Vagina (tissue), 2 donors: Measurements from ENCODE around the gene WBP2. TPM values are rescaled to one million over a fixed set of nuclear protein-coding genes. Genes with fewer than 3 reads are reported as not detected.
A peak's percentile ranks its signal among the peaks of the same experiment; 100 is the strongest.

Experiments
- DNase-seq, 2 donors: peaks; one replicate each; pipeline ENCODE4 v3.0.0-alpha.2; 2017; ENCODE audit errors: extremely low spot score in 2 of 2
- H3K27ac ChIP-seq: fragments of 200-600 bp; sonication (generic); one replicate; pipeline ENCODE4 v1.5.1; 2019
- H3K27me3 ChIP-seq: fragments of 200-600 bp; sonication (generic); one replicate; pipeline ENCODE4 v1.5.1; 2019
- H3K36me3 ChIP-seq, 2 donors: fragments of 200-600 bp; sonication (generic); one replicate each; pipeline ENCODE4 v1.5.1; 2017 to 2019
- H3K4me1 ChIP-seq: fragments of 200-600 bp; sonication (generic); one replicate; pipeline ENCODE4 v1.5.1; 2019
- H3K4me3 ChIP-seq, 2 donors: fragments of 200-600 bp; sonication (generic); 1 replicate in 1 of 2; 2 replicates in 1 of 2; pipeline ENCODE4 v1.5.1; 2016 to 2019
- H3K9me3 ChIP-seq: fragments of 200-600 bp; sonication (generic); one replicate; pipeline ENCODE4 v1.5.1; 2019
- POLR2A ChIP-seq, 2 donors: fragments of 450-650 bp; IDR thresholded peaks; one replicate each; pipeline ENCODE4 v1.6.1; 2017; ENCODE audit warnings: antibody characterized with exemption in 2 of 2, mild to moderate bottlenecking in 2 of 2, moderate library complexity in 2 of 2
- POLR2AphosphoS5 ChIP-seq, 2 donors: sonication (generic); formaldehyde crosslinking; IDR thresholded peaks; one replicate each; pipeline ENCODE4 v1.9.0; 2017; ENCODE audit warnings: antibody characterized with exemption in 2 of 2, mild to moderate bottlenecking in 2 of 2, low read depth in 1 of 2; ENCODE audit not compliant: insufficient read depth in 1 of 2
- intact Hi-C: fragments of 100-400 bp; cut with DNase I; formaldehyde crosslinking; loops from one replicate; pipeline ENCODE4 v1.15.1; 2023
- total RNA-seq: library from RNA; depleted of rRNA; stranded (reverse); fragments of >200 nt; gene quantifications from one replicate; pipeline ENCODE4 v1.2.3, GENCODE V29; 2016
- TF ChIP-seq, protein P1 (sequence below), 3 experiments: fragments of 450-650 bp in 2 of 3; fragments of 200-600 bp in 1 of 3; sonication (generic) in 1 of 3; IDR thresholded peaks; one replicate each; pipeline ENCODE4 v1.5.1; 2017 to 2019; ENCODE audit warnings: antibody characterized with exemption in 3 of 3, mild to moderate bottlenecking in 2 of 3, moderate library complexity in 2 of 3

The WBP2 gene
- total RNA-seq, 1 donor from 2014 or later, result 54.3 TPM

DNA sequence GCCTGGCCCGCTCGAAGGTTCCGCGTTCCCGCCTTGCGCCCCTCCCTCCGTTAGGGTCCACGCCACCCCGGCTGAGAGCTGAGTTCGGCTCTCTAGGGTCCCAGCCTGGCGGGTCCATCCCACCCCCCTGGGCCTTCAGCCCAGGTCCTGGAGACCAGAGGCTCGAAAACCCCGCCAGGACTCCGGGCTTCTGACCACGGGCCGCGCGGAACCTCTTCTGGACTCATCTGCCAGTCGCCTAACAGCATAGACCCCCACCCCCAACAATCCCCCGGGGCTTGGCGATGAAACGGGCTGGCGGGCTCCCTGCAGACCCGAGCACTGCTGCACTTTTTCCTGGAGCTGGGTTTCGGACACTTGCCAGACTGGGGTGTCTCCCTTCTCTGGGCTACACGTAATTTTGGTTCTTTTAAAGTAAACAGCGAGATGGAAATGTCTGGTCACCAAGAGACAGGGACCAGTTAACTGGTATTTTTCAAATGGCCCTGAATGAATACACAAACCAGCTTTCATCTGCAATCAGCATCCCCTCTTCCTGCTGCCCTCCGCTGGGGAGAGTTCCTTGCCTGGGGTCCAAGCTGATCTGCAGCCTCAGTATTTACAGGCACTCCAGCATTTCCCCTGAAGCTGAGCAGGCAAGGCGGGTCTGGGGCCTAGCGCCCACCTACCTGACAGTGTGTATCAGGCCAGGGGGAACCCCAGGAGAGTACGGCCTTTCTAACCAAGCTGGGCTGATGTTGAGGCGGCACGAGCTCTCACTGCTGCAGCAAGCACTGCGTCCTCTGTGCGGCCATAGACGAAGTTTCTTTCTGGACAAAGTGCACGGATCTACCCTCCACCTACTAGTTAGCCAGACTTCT is 42.3 kb upstream of the WBP2 start:
- Histone ChIP-seq H3K4me1 (peaks cover 42% of the 10 kb centered on the region), H3K27ac (peak overlapping the region; percentile 94), H3K36me3 (peaks cover 0 to 35% of the 10 kb centered on the region in 2 donors), H3K9me3 (no peaks in the 10 kb centered on the region), H3K4me3 (peak overlapping the region; percentile 59 to 87), H3K27me3 (no peaks in the 10 kb centered on the region)
- no peak for TF ChIP-seq POLR2AphosphoS5 (IDR thresholded peaks at IDR 0.05; ENCODE audit: insufficient read depth in 1 of 2, low read depth in 1 of 2)
- TF ChIP-seq, protein P1, sequence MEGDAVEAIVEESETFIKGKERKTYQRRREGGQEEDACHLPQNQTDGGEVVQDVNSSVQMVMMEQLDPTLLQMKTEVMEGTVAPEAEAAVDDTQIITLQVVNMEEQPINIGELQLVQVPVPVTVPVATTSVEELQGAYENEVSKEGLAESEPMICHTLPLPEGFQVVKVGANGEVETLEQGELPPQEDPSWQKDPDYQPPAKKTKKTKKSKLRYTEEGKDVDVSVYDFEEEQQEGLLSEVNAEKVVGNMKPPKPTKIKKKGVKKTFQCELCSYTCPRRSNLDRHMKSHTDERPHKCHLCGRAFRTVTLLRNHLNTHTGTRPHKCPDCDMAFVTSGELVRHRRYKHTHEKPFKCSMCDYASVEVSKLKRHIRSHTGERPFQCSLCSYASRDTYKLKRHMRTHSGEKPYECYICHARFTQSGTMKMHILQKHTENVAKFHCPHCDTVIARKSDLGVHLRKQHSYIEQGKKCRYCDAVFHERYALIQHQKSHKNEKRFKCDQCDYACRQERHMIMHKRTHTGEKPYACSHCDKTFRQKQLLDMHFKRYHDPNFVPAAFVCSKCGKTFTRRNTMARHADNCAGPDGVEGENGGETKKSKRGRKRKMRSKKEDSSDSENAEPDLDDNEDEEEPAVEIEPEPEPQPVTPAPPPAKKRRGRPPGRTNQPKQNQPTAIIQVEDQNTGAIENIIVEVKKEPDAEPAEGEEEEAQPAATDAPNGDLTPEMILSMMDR (IDR thresholded peaks at IDR 0.05), result no peak
- no peak for TF ChIP-seq POLR2A (IDR thresholded peaks at IDR 0.05)
- no peak for DNase-seq
- intact Hi-C loops, result no loop called here

DNA sequence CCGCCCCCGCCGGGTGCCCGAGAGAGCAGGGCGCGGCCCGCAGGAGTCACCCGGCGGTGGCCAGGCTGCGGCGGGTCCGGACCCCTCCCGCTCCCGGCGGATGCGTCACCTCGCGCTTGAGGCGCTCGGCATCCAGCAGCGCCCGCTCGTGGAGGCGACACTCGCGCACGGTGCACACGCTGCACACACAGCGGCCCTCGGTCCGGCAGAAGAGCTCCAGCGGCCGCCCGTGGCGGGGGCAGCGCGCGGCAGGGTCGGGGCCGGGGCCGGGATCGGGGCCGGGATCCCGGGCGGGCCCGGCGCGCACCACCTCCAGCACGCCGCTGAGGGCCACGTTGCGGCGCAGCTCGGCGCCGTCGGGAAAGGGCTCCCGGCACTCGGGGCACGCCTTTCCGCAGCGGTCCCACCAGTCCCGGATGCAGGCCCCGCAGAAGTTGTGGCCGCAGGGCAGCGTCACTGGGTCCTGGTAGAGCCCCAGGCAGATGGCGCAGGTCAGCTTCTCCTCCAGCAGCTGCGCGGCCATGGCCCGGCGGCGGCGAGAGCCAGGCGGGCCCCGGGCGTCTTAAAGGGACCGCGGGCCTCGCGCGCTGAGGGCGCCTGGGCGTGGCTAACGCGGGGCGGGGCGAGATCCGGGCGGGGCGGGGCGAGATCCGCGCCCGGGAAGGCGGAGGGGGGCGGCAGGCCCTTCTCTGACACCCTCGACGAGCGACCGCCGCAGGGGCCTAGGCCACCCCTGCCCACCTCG is 41.5 kb upstream of the WBP2 start, which contains the start of gene TRIM65:
Gene TRIM65 (minus strand): TSS at position 537 of the 745 bp plus-strand sequence. CDS start 14 bp downstream, at position 523.
- intact Hi-C loops, result no loop called here
- TF ChIP-seq, protein P1 (IDR thresholded peaks at IDR 0.05), result no peak
- peak in 1 of 2 donors; percentile 85 for TF ChIP-seq POLR2AphosphoS5 (IDR thresholded peaks at IDR 0.05; ENCODE audit: insufficient read depth in 1 of 2, low read depth in 1 of 2)
- TF ChIP-seq POLR2A (IDR thresholded peaks at IDR 0.05), result peak in 1 of 2 donors; percentile 85
- no peak for DNase-seq
- no peaks in the 10 kb centered on the region for H3K27me3 ChIP-seq
- peak within 1 kb of the TSS; percentile 94 for H3K27ac ChIP-seq
- H3K9me3 ChIP-seq, result no peaks in the 10 kb centered on the region
- peaks cover 0 to 29% of the 10 kb centered on the region in 2 donors for H3K36me3 ChIP-seq
- H3K4me3 ChIP-seq, result peak within 1 kb of the TSS; percentile 59 to 87
- peaks cover 49% of the 10 kb centered on the region for H3K4me1 ChIP-seq

DNA sequence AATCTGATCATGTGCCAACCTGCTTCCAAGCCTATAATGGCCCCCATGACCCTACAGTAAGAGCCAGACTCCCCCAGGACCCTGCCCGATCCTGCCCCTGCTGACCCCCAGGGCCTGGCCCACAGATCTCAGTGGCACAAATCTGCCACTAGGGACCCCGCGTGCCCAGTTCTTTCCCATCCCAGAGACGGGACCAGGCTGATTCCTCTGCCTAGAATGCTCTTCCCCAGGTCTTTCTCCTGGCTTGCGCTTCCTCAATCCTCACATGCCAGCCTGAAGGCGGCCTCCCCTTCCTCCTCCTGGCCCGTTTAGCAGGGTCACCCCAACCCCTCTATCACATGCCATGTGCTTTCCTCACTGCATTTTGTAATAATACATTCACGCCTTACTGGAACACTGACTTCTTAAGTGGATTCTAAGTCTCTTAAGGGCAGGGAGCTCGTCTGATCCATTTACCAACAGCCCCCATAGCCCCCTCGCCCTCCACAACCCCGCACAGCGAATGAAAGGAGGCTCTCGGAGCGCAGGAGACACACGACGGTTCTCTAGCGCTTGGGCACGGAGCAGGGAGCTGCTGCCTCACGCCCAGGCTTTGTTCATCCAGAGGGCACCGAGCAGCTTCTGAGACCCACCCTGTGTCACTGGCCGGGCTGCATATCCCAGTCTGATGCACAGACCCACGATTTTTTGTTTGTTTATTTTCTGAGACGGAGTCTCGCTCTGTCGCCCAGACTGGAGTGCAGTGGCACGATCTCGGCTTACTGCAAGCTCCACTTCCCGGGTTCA is 40.4 kb upstream of the WBP2 start:
- no peaks in the 10 kb centered on the region for H3K27me3 ChIP-seq
- H3K9me3 ChIP-seq, result no peaks in the 10 kb centered on the region
- no peak for TF ChIP-seq POLR2AphosphoS5 (IDR thresholded peaks at IDR 0.05; ENCODE audit: insufficient read depth in 1 of 2, low read depth in 1 of 2)
- TF ChIP-seq, protein P1 (IDR thresholded peaks at IDR 0.05), result peak in 1 of 3 experiments; percentile 10
- no peak for DNase-seq
- H3K27ac ChIP-seq, result peak overlapping the region; percentile 94
- peaks cover 2 to 27% of the 10 kb centered on the region in 2 donors for H3K36me3 ChIP-seq
- intact Hi-C loops, result no loop called here
- peaks cover 50% of the 10 kb centered on the region for H3K4me1 ChIP-seq
- peak overlapping the region; percentile 59 to 87 for H3K4me3 ChIP-seq

DNA sequence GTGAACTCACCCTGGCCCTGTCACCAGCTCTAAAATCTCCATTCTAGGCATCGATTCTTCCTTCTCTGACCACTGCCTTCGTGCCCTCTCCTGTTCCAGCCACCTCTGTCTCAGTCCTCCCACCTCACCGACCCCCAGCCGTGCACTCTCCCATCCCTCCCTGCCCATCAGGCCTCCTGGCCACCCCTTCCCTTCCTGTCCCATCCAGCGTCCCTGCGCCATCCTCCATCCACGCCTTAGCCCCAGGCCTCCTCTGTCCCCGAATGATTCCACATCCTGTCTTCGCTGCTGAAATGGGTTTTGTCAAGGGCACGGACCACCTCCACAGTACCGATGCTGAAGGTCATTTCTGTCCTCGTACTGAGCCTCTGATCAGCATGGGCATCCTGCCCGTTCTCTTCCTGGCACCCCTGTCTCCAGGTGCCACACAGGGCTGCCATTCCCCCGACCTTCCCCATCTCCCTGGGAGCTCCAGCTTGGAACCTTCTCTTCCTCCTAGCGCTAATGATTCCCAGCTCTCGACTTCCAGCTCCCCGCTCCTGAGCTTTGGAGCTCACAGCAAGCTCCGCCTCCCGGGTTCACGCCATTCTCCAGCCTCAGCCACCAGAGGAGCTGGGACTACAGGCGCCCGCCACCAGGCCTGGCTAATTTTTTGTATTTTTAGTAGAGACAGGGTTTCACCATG is 39.1 kb upstream of the WBP2 start:
- DNase-seq, result no peak
- peak overlapping the region in 1 of 2 donors; percentile 87 for H3K4me3 ChIP-seq
- H3K27ac ChIP-seq, result peak overlapping the region; percentile 94
- H3K27me3 ChIP-seq, result no peaks in the 10 kb centered on the region
- intact Hi-C loops, result loop anchor here (5.0 kb wide), 1 partner anchor 47 kb away; no protein-coding TSS in a partner anchor
- TF ChIP-seq POLR2AphosphoS5 (IDR thresholded peaks at IDR 0.05; ENCODE audit: insufficient read depth in 1 of 2, low read depth in 1 of 2) (no peak), POLR2A (IDR thresholded peaks at IDR 0.05) (no peak)
- TF ChIP-seq, protein P1 (IDR thresholded peaks at IDR 0.05), result no peak
- H3K9me3 ChIP-seq, result no peaks in the 10 kb centered on the region
- peaks cover 3 to 13% of the 10 kb centered on the region in 2 donors for H3K36me3 ChIP-seq
- H3K4me1 ChIP-seq, result peaks cover 50% of the 10 kb centered on the region
